Measurements from ENCODE around the gene PRKCE. TPM values are rescaled to one million over a fixed set of nuclear protein-coding genes. Genes with fewer than 3 reads are reported as not detected.
A peak's percentile ranks its signal among the peaks of the same experiment; 100 is the strongest.

Gene PRKCE
- total RNA-seq, 1 experiment from 2014 or later: 21.7 TPM

- Histone ChIP-seq H3K27ac (no peak overlapping the region), H3K36me3 (ENCODE audit: low read depth) (no peaks in the 10 kb centered on the region), H3K4me3 (peak overlapping the region; percentile 94), H3K9me3 (ENCODE audit: insufficient read depth, low read depth) (no peaks in the 10 kb centered on the region), H3K4me1 (replicated peaks; ENCODE audit: insufficient read depth) (peaks cover 20% of the 10 kb centered on the region), H3K4me2 (peak overlapping the region; percentile 86), H4K20me1 (ENCODE audit: insufficient read depth) (peaks cover 12% of the 10 kb centered on the region; the same call in 1 of the 2 replicates), H3K9me2 (ENCODE audit: insufficient read depth) (no peaks in the 10 kb centered on the region), H3F3A (ENCODE audit: insufficient read depth, low read depth) (peaks cover 23% of the 10 kb centered on the region), H3K27me3 (ENCODE audit: insufficient read depth, low read depth) (no peaks in the 10 kb centered on the region), H3K79me2 (ENCODE audit: low read depth) (peaks cover 64% of the 10 kb centered on the region), H2AFZ (0 out of 2 replicates have a peak overlapping the region, but pooled peaks have one; percentile 89)
- intact Hi-C loops (cut with micrococcal nuclease; ENCODE audit: unreplicated experiment): loop anchor here (5.0 kb wide), 2 partner anchors 209 to 269 kb away; no protein-coding TSS in a partner anchor
- ChIA-PET CTCF (no interaction called here), POLR2A (ENCODE audit: unreplicated experiment) (no interaction called here)
- DNase-seq: no peak
- no peak for TF ChIP-seq CTCF (conservative IDR thresholded peaks at IDR 0.05)
- TF ChIP-seq EZH2 (IDR thresholded peaks at IDR 0.05; ENCODE audit: low read depth): no peak
- BruUV-seq (replicated peaks): no TSS peak
Observed at GRCh38 chr2:45653122-45653913, 1.8 kb downstream of the PRKCE start.

- Histone ChIP-seq H3K36me3 (ENCODE audit: low read depth) (no peaks in the 10 kb centered on the region), H3K27me3 (ENCODE audit: insufficient read depth, low read depth) (no peaks in the 10 kb centered on the region), H3K9me2 (ENCODE audit: insufficient read depth) (no peaks in the 10 kb centered on the region), H3K4me1 (replicated peaks; ENCODE audit: insufficient read depth) (peaks cover 20% of the 10 kb centered on the region), H2AFZ (no peak overlapping the region), H3K9me3 (ENCODE audit: insufficient read depth, low read depth) (no peaks in the 10 kb centered on the region), H3F3A (ENCODE audit: insufficient read depth, low read depth) (peaks cover 15% of the 10 kb centered on the region), H3K4me3 (no peak overlapping the region), H3K27ac (no peak overlapping the region), H3K4me2 (peak overlapping the region; percentile 86), H3K79me2 (ENCODE audit: low read depth) (peaks cover 74% of the 10 kb centered on the region), H4K20me1 (ENCODE audit: insufficient read depth) (peaks cover 12% of the 10 kb centered on the region; the same call in 1 of the 2 replicates)
- intact Hi-C loops (cut with micrococcal nuclease; ENCODE audit: unreplicated experiment): loop anchor here (5.0 kb wide), 2 partner anchors 208 to 268 kb away; no protein-coding TSS in a partner anchor
- ChIA-PET CTCF (no interaction called here), POLR2A (ENCODE audit: unreplicated experiment) (no interaction called here)
- no peak for DNase-seq
- TF ChIP-seq EZH2 (IDR thresholded peaks at IDR 0.05; ENCODE audit: low read depth): no peak
- TF ChIP-seq CTCF (conservative IDR thresholded peaks at IDR 0.05): no peak
- BruUV-seq (replicated peaks): no TSS peak
Observed at GRCh38 chr2:45654250-45654649, 2.8 kb downstream of the PRKCE start.

GRCh38 chr2:45661828-45662227 lies 10.4 kb downstream of the PRKCE start:
- POLR2A ChIA-PET (ENCODE audit: unreplicated experiment): no interaction called here
- Histone ChIP-seq H3K9me2 (ENCODE audit: insufficient read depth) (no peaks in the 10 kb centered on the region), H3K27me3 (ENCODE audit: insufficient read depth, low read depth) (no peaks in the 10 kb centered on the region), H3K4me2 (no peak overlapping the region), H3K27ac (no peak overlapping the region), H3F3A (ENCODE audit: insufficient read depth, low read depth) (no peaks in the 10 kb centered on the region; the same call in 1 of the 2 replicates), H3K4me1 (replicated peaks; ENCODE audit: insufficient read depth) (no peaks in the 10 kb centered on the region), H3K4me3 (no peak overlapping the region), H3K36me3 (ENCODE audit: low read depth) (no peaks in the 10 kb centered on the region), H3K9me3 (ENCODE audit: insufficient read depth, low read depth) (no peaks in the 10 kb centered on the region), H3K79me2 (ENCODE audit: low read depth) (peaks cover 74% of the 10 kb centered on the region), H4K20me1 (ENCODE audit: insufficient read depth) (no peaks in the 10 kb centered on the region; the same call in 1 of the 2 replicates), H2AFZ (no peak overlapping the region)
- DNase-seq: no peak
- no TSS peak for BruUV-seq (replicated peaks)
- intact Hi-C loops (cut with micrococcal nuclease; ENCODE audit: unreplicated experiment): no loop called here
- TF ChIP-seq EZH2 (IDR thresholded peaks at IDR 0.05; ENCODE audit: low read depth): no peak
- no peak for TF ChIP-seq CTCF (conservative IDR thresholded peaks at IDR 0.05)
- CTCF ChIA-PET: no interaction called here
